Mucosa of descending colon (tissue), 3 donors: Measurements from ENCODE around the gene SERPINB12. TPM values are rescaled to one million over a fixed set of nuclear protein-coding genes. Genes with fewer than 3 reads are reported as not detected.

ENCODE experiments used
- ATAC-seq: fragments of 200-7000 bp; cut with Tn5 transposase; one replicate; pipeline ENCODE4 v1.9.1; 2020; ENCODE audit warnings: mild to moderate bottlenecking, moderate library complexity
- DNase-seq, 3 donors: peaks; one replicate each; pipeline ENCODE4 v3.0.0-alpha.2; 2020
- H3K36me3 ChIP-seq: fragments of 200-600 bp; one replicate; pipeline ENCODE4 v1.8.0; 2021; ENCODE audit warnings: low read depth, mild to moderate bottlenecking
- H3K4me1 ChIP-seq: fragments of 200-600 bp; one replicate; pipeline ENCODE4 v1.8.0; 2021; ENCODE audit warnings: low read depth, mild to moderate bottlenecking
- H3K4me3 ChIP-seq: fragments of 200-600 bp; one replicate; pipeline ENCODE4 v1.8.0; 2021; ENCODE audit warnings: mild to moderate bottlenecking
- H3K9me3 ChIP-seq: fragments of 200-600 bp; one replicate; pipeline ENCODE4 v1.8.0; 2021; ENCODE audit warnings: mild to moderate bottlenecking
- intact Hi-C, 2 donors: fragments of 100-400 bp; cut with DNase I in 1 of 2; cut with micrococcal nuclease in 1 of 2; formaldehyde crosslinking; loops; one replicate each; pipeline versions ENCODE4 v1.11.0 to v1.11.1; 2022; cut with DNase I, micrococcal nuclease
- total RNA-seq, 3 donors: library from RNA; stranded (reverse); fragmentation: NEBNext Ultra II Directional in 2 of 3; extraction: Animal tissue kit (Norgen Biotek cat#: 25700) in 2 of 3; gene quantifications; one replicate each; pipeline versions ENCODE4 v1.2.1 to v1.2.4, GENCODE V29; 2021 to 2023
- TF ChIP-seq, protein P1 (sequence below): fragments of 200-600 bp; IDR thresholded peaks from one replicate; pipeline ENCODE4 v1.8.0; 2022; ENCODE audit warnings: antibody characterized with exemption, mild to moderate bottlenecking
- donor health status: DM: no; HTN: no; CAD: no; lungs with moderate emphysema.
- donor health status: DM: no; HTN: no; CAD: no.
- donor health status: DM: no; HTN: yes; CAD: no.

The SERPINB12 gene
- total RNA-seq, 3 donors from 2014 or later = not detected

DNA sequence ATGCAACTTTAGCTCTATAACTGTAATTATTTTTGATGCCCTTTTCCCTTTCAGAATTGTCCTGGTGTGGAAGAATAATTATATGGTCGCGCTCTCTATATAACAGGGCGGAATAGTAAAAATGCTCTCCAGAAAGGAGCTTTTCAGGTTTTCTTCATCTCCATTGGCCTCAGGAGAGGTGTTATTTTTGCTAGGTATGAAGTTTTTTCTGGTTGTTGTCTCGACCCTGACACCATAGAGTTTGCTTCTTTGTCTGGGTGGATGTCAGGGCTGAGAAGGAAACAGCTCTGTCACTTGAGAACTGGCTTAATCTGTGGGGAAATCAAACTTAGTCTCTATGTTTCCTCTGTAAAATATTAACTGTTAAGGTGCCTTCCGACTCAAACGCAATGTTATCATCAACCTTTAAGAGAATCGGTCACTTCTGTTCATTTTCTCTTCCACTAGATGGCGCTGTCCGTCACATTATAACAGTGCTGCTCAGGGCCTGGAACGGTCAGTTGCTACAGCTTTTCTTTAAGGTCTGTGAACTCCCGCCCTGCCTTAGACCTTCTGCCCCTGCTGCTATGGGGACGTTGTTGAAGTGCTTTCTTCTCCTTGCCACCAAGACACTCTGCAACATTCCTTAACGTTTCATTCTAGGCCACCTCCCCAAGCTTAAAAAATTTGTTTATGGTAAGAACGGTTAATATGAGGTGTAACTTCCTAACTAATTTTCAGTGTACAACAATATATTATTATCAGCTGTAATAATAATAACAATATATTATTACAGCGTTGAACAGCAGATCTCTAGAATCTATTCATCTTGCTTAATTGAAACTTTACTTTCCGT lies 23.8 kb upstream of the SERPINB12 start:
- Histone ChIP-seq H3K4me3 (no peak overlapping the region), H3K36me3 (no peaks in the 10 kb centered on the region), H3K9me3 (no peaks in the 10 kb centered on the region), H3K4me1 (no peaks in the 10 kb centered on the region)
- TF ChIP-seq, protein P1, sequence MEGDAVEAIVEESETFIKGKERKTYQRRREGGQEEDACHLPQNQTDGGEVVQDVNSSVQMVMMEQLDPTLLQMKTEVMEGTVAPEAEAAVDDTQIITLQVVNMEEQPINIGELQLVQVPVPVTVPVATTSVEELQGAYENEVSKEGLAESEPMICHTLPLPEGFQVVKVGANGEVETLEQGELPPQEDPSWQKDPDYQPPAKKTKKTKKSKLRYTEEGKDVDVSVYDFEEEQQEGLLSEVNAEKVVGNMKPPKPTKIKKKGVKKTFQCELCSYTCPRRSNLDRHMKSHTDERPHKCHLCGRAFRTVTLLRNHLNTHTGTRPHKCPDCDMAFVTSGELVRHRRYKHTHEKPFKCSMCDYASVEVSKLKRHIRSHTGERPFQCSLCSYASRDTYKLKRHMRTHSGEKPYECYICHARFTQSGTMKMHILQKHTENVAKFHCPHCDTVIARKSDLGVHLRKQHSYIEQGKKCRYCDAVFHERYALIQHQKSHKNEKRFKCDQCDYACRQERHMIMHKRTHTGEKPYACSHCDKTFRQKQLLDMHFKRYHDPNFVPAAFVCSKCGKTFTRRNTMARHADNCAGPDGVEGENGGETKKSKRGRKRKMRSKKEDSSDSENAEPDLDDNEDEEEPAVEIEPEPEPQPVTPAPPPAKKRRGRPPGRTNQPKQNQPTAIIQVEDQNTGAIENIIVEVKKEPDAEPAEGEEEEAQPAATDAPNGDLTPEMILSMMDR = peak; percentile 32
- ATAC-seq = peak; percentile 87
- DNase-seq = peak in 1 of 3 donors; percentile 77
- intact Hi-C loops = loop anchor here (2.0 to 5.0 kb wide), 2 partner anchors 60 to 324 kb away; no protein-coding TSS in a partner anchor

DNA sequence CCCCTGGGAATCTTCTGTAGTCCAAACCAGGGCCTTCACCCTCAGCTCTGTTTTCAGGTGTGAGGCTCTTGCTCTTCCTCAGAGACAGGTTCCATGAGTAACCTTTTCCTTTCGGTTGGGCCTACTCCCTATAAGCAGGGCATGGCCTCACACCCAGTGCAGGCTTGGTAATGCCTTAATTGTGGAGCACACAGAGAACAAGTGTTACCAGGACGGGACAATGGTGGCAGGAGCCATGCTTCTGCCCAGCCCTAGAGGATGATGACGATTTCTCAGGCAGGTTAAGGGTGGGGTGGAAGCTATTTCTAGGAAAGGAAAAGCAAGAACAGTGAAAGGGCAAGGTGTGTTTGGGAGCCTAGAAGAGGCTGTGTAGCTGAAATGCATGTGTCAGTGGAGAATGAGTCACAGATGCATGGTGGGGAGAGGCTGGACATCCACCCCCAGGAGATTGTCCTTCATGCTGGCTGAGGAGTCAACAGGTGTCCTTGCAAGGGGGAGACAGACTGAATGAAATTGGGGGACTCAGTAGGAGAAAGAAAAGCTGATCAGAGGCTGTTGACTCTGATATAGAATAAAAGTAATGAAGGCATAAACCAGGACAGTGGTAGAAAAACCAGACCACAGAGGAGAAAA lies 22.0 kb upstream of the SERPINB12 start:
- ATAC-seq (peak; percentile 15), DNase-seq (no peak)
- Histone ChIP-seq H3K36me3 (no peaks in the 10 kb centered on the region), H3K9me3 (no peaks in the 10 kb centered on the region), H3K4me3 (no peak overlapping the region), H3K4me1 (no peaks in the 10 kb centered on the region)
- intact Hi-C loops = loop anchor here in 1 of 2 donors (10.0 kb wide), 1 partner anchor 55 kb away; no protein-coding TSS in a partner anchor
- TF ChIP-seq, protein P1 = no peak

DNA sequence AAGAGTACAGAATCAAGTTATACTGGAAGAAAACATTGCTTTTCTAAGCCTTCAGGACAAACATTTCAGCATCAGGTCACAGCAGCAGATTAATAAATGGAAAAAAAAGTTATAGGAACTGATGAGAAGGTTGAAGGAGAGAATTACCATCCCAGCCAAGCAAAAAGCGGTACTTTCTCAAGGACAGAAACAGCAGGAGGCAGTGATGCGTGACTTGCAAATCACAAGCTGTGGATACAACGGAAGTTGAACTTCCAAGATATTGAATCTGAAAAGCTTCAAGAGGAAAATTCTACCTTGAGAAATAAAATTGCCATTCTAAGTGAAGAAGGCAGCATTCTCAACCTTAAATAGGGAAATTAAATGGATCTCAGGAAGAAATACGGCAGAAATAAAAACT lies 18.5 kb upstream of the SERPINB12 start:
- no peaks in the 10 kb centered on the region for H3K4me1 ChIP-seq
- DNase-seq = no peak
- H3K36me3 ChIP-seq = no peaks in the 10 kb centered on the region
- no peak overlapping the region for H3K4me3 ChIP-seq
- ATAC-seq = no peak
- H3K9me3 ChIP-seq = no peaks in the 10 kb centered on the region
- intact Hi-C loops = loop anchor here in 1 of 2 donors (10.0 kb wide), 1 partner anchor 51 kb away; no protein-coding TSS in a partner anchor
- TF ChIP-seq, protein P1 = no peak

DNA sequence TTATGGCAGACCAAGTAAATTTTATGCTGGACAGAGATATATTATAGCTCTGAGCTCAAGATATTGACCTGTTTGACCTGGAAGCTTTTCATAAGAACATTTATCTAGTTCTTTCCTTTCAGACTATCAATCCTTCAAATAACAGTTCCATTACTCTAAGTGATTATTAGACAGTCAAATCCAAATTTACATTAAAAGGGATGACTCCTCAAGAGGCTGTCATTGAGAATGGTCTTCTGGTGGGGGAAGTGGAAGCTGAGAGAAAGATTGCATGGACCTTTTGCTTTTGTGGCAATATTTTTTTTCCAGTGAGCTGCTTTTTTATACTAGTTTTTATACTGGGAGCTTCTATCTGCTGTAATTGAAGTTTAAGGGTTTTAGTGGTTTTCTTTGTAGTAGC lies 14.9 kb upstream of the SERPINB12 start:
- Histone ChIP-seq H3K4me3 (no peak overlapping the region), H3K36me3 (no peaks in the 10 kb centered on the region), H3K9me3 (no peaks in the 10 kb centered on the region), H3K4me1 (no peaks in the 10 kb centered on the region)
- intact Hi-C loops = loop anchor here in 1 of 2 donors (10.0 kb wide), 1 partner anchor 48 kb away; no protein-coding TSS in a partner anchor
- TF ChIP-seq, protein P1 = no peak
- ATAC-seq = no peak
- no peak for DNase-seq

DNA sequence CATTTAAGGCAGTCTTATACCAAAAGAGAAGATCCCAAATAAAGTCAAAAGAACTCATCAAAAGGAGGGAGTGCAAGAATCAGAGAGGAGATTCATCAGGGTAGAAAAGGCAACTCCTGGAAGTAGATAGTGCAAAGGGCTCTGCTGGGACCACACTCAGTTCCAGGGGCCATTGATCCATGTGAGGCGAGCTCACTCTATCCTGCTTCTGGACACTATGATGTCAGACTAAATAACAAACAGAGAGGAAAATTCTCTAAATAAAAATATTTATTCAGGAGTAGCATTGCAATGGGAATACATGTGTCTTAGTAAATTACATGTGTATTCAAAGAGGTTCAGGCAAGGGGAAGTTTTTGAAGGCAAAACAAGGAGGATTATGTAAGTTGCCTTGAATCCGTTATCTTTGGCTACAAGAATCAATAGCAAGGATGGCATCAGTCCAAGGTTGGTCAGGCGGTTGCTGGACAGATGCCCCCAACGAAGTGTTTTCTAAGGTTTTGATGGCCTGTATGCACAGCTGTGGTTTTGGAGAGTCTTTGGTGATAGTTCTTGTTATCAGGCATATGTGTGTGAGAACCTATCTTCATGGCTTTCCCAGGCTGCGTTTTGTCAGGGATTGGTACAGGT lies 13.2 kb upstream of the SERPINB12 start:
- TF ChIP-seq, protein P1 = no peak
- intact Hi-C loops = loop anchor here in 1 of 2 donors (10.0 kb wide), 1 partner anchor 46 kb away; no protein-coding TSS in a partner anchor
- DNase-seq (no peak), ATAC-seq (no peak)
- Histone ChIP-seq H3K9me3 (no peaks in the 10 kb centered on the region), H3K4me1 (no peaks in the 10 kb centered on the region), H3K4me3 (no peak overlapping the region), H3K36me3 (no peaks in the 10 kb centered on the region)
